GM18951 (cell line): ENCODE results near the gene GYS2.

Source experiments
- POLR2A ChIP-seq: IDR thresholded peaks from 4 replicates; pipeline ENCODE4 v1.6.1; 2011; ENCODE audit warnings: mild to moderate bottlenecking; ENCODE audit not compliant: insufficient read length, insufficient read depth; ENCODE audit errors: extremely low read depth
- in situ Hi-C: fragments of 300-500 bp; cut with MboI; formaldehyde crosslinking; loops from one replicate; pipeline ENCODE4 v1.12.0; 2022; ENCODE audit warnings: low sequenced_read_pairs, mixed read lengths, inconsistent platforms; ENCODE audit not compliant: unreplicated experiment

The GYS2 gene

GRCh38 chr12:21580748-21581516 is 23.7 kb downstream of the GYS2 start:
- no peak for TF ChIP-seq POLR2A
- in situ Hi-C loops: no loop called here

- no peak for TF ChIP-seq POLR2A
Measured at GRCh38 chr12:21577516-21577915, 27.1 kb downstream of the GYS2 start.

GRCh38 chr12:21576431-21576830 is 28.2 kb downstream of the GYS2 start:
- in situ Hi-C loops: no loop called here
- no peak for TF ChIP-seq POLR2A

More at GRCh38 chr12:21577516-21577915, 27.1 kb downstream of the GYS2 start:
- in situ Hi-C loops: no loop called here

- no peak for TF ChIP-seq POLR2A
- in situ Hi-C loops: no loop called here
Measured at GRCh38 chr12:21573733-21574358, 30.8 kb downstream of the GYS2 start.

GRCh38 chr12:21571046-21571445 is 33.6 kb downstream of the GYS2 start:
- TF ChIP-seq POLR2A: no peak
- in situ Hi-C loops: no loop called here

- in situ Hi-C loops: no loop called here
- no peak for TF ChIP-seq POLR2A
Measured at GRCh38 chr12:21568115-21568514, 36.5 kb downstream of the GYS2 start.

GRCh38 chr12:21566907-21567394 is 37.7 kb downstream of the GYS2 start:
- in situ Hi-C loops: no loop called here
- no peak for TF ChIP-seq POLR2A

GRCh38 chr12:21566223-21566906 is 38.3 kb downstream of the GYS2 start:
- TF ChIP-seq POLR2A: no peak
- in situ Hi-C loops: no loop called here

- no peak for TF ChIP-seq POLR2A
- in situ Hi-C loops: no loop called here
Measured at GRCh38 chr12:21562859-21563258, 41.8 kb downstream of the GYS2 start.

GRCh38 chr12:21561158-21561557 is 43.5 kb downstream of the GYS2 start:
- in situ Hi-C loops: no loop called here
- TF ChIP-seq POLR2A: no peak

GRCh38 chr12:21559855-21560569 is 44.6 kb downstream of the GYS2 start:
- TF ChIP-seq POLR2A: no peak
- in situ Hi-C loops: no loop called here

- TF ChIP-seq POLR2A: no peak
- in situ Hi-C loops: no loop called here
Measured at GRCh38 chr12:21558100-21558679, 46.5 kb downstream of the GYS2 start.

- no peak for TF ChIP-seq POLR2A
- in situ Hi-C loops: no loop called here
Measured at GRCh38 chr12:21553329-21553675, 51.3 kb downstream of the GYS2 start.

GRCh38 chr12:21552635-21553328 is 51.9 kb downstream of the GYS2 start:
- in situ Hi-C loops: no loop called here
- TF ChIP-seq POLR2A: no peak
